Stimulated activated CD4-positive, alpha-beta T cell treated with anti-CD3 and anti-CD28 coated beads, Interleukin-15, amount 100 ng/mL, for 48 hours (primary cell): ENCODE data around the gene LRRC4C.
"Not testable (repeated sequence)": the region's sequence is repeated elsewhere in the genome, so short reads cannot be mapped to it uniquely, and the experiment has no call there.

Experiments used
- DNase-seq, 2 donors: peaks; one replicate each; pipeline ENCODE4 v3.0.0-alpha.2; 2020; ENCODE audit warnings: low read depth in 2 of 2

The LRRC4C gene

GRCh38 chr11:40867991-40868632, 591.3 kb downstream of the LRRC4C start:
- no peak for DNase-seq

- DNase-seq = not testable (repeated sequence)
Observed at GRCh38 chr11:40857754-40858153, 601.7 kb downstream of the LRRC4C start.

- no peak for DNase-seq
Observed at GRCh38 chr11:40842750-40843339, 616.6 kb downstream of the LRRC4C start.

GRCh38 chr11:40841231-40841630, 618.2 kb downstream of the LRRC4C start:
- DNase-seq = no peak

GRCh38 chr11:40838181-40838683, 621.2 kb downstream of the LRRC4C start:
- DNase-seq = no peak

GRCh38 chr11:40827116-40827515, 632.3 kb downstream of the LRRC4C start:
- no peak for DNase-seq

- no peak for DNase-seq
Observed at GRCh38 chr11:40826601-40827000, 632.9 kb downstream of the LRRC4C start.

GRCh38 chr11:40825201-40825834, 634.1 kb downstream of the LRRC4C start:
- DNase-seq = no peak

- DNase-seq = no peak
Observed at GRCh38 chr11:40819230-40819629, 640.2 kb downstream of the LRRC4C start.

- no peak for DNase-seq
Observed at GRCh38 chr11:40816976-40817375, 642.5 kb downstream of the LRRC4C start.

- no peak for DNase-seq
Observed at GRCh38 chr11:40797981-40798380, 661.5 kb downstream of the LRRC4C start.

GRCh38 chr11:40787224-40787623, 672.2 kb downstream of the LRRC4C start:
- no peak for DNase-seq

- DNase-seq = no peak
Observed at GRCh38 chr11:40763046-40763445, 696.4 kb downstream of the LRRC4C start.

- DNase-seq = no peak
Observed at GRCh38 chr11:40759341-40759740, 700.1 kb downstream of the LRRC4C start.

- DNase-seq = no peak
Observed at GRCh38 chr11:40754297-40754696, 705.2 kb downstream of the LRRC4C start.

GRCh38 chr11:40746282-40746681, 713.2 kb downstream of the LRRC4C start:
- no peak for DNase-seq

GRCh38 chr11:40732132-40732531, 727.3 kb downstream of the LRRC4C start:
- no peak for DNase-seq

GRCh38 chr11:40722179-40722795, 737.2 kb downstream of the LRRC4C start:
- no peak for DNase-seq

GRCh38 chr11:40716344-40717130, 742.9 kb downstream of the LRRC4C start:
- no peak for DNase-seq

GRCh38 chr11:40713083-40713482, 746.4 kb downstream of the LRRC4C start:
- no peak for DNase-seq

- DNase-seq = no peak
Observed at GRCh38 chr11:40701027-40701426, 758.4 kb downstream of the LRRC4C start.

GRCh38 chr11:40689823-40690222, 769.6 kb downstream of the LRRC4C start:
- no peak for DNase-seq
